ENCODE measurements around the gene DSCAM.

The DSCAM gene

DNA sequence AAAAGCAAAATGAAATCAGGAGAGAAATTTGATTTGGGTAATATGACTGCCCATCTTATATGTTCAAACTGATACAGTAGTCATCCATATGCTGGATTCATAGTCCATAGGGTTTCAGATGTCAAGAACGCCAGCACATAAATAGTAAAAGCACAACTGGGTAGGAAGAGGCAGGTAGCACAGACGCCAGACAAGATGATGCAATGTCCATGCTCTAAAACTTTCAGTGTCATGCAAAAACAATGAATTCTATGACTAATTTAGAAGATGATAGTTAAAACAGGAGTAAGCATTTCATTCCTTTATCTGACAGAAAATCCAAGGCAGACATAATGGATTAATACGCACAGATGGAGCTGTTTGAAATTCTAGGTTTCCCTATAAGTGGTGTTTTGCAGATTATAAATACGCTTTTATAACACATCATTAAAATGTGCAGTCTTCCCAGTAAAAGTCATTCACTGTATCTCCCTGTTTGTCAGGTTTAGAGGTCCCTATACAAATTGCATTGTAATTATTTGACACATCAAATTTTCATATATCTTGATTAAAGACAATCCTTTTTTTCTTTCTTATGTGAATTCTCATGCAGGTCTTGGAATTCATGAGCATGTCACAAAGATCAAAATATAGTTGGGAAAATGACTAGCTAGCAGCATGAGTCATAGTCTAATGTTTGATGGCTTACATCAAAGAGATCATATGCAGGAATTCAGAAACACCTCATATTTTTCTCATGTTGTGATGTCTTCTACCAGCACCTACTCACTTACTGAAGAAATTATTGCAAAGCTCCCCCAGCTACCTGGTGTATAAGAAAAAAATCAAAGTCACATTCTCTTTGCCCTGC is 139.9 kb downstream of the DSCAM start:
- Histone ChIP-seq H3K4me1 (no peaks in the 10 kb centered on the region), H3K4me3 (no peak overlapping the region), H3K9me3 (replicated peaks in 1 of 11) (no peaks in the 10 kb centered on the region), H3K36me3 (no peaks in the 10 kb centered on the region), H3K27ac (no peak overlapping the region), H4K20me1 (no peaks in the 10 kb centered on the region), H3K4me2 (no peak overlapping the region), H3K27me3 (no peaks in the 10 kb centered on the region), H3K9ac (no peak overlapping the region)
- no peak for TF ChIP-seq Cebpa-rat (IDR thresholded peaks at IDR 0.05)

DNA sequence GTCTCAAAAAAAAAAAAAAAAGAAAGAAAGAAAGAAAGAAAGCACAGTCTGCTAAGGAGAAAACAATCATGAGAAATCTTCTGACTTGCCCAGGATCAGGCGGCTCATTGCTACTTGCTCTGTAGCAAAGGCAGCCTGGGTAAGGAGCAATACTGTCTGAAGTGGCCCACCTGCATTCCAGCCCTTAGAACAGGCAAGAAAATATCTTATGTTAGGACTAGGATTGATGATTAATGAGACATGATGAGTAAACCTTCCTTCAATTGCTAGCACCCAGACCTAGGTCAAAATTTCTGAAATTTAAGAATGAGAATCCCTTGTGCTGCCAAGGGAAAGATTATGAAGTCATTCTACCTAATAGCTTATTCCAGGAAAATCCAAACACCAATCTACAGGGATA is 140.8 kb downstream of the DSCAM start:
- H3K4me2 ChIP-seq = no peak overlapping the region
- no peaks in the 10 kb centered on the region for H3K9me3 ChIP-seq (replicated peaks in 1 of 11)
- no peaks in the 10 kb centered on the region for H3K27me3 ChIP-seq
- no peak overlapping the region for H3K9ac ChIP-seq
- no peaks in the 10 kb centered on the region for H3K4me1 ChIP-seq
- no peak overlapping the region for H3K4me3 ChIP-seq
- no peaks in the 10 kb centered on the region for H4K20me1 ChIP-seq
- no peak overlapping the region for H3K27ac ChIP-seq
- H3K36me3 ChIP-seq = no peaks in the 10 kb centered on the region
- TF ChIP-seq Cebpa-rat (IDR thresholded peaks at IDR 0.05) = no peak

DNA sequence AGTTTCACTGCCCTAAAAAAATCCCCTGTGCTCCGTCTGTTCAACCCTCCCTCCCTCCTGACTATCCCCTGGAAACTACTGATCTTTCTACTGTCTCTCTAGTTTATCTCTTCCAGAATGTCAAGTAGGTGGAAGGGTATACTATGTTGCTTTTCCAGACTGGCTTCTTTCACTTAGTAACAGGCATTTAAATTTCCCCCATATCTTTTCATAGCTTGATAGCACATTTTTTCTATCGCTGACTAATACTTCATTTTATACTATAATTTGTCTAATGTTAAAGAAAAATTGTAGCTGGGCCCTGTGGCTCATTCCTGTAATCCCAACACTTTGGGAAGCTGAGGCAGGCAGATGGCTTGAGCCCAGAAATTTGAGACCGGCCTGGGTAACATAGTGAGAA is 142.8 kb downstream of the DSCAM start:
- H3K27me3 ChIP-seq = no peaks in the 10 kb centered on the region
- no peak for TF ChIP-seq Cebpa-rat (IDR thresholded peaks at IDR 0.05)
- no peak overlapping the region for H3K9ac ChIP-seq
- 0 out of 22 replicates have a peak, but pooled peaks cover 0 to 4% (median 0%) of the 10 kb centered on the region in 11 experiments for H3K9me3 ChIP-seq (replicated peaks in 1 of 11)
- H3K4me3 ChIP-seq = no peak overlapping the region
- H4K20me1 ChIP-seq = no peaks in the 10 kb centered on the region
- H3K36me3 ChIP-seq = no peaks in the 10 kb centered on the region
- no peak overlapping the region for H3K4me2 ChIP-seq
- no peaks in the 10 kb centered on the region for H3K4me1 ChIP-seq
- no peak overlapping the region for H3K27ac ChIP-seq

DNA sequence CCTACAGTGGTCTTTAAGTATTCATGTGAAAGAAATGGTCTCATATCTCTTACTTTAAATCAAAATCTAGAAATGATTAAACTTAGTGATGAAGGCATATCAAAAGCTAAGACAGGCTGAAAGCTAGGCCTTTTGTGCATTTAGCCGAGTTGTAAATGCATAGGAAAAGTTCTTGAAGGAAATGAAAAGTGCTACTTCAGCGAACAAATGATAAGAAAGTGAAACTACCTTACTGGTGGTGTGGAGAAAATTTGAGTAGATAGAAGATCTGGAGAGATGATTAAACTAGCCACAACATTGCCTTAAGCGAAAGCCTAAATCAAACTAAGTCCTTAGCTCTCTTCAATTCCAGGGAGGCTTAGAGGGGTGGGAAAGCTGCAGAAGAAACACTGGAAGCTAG is 147.6 kb downstream of the DSCAM start:
- no peak for TF ChIP-seq Cebpa-rat (IDR thresholded peaks at IDR 0.05)
- Histone ChIP-seq H3K4me1 (no peaks in the 10 kb centered on the region), H4K20me1 (no peaks in the 10 kb centered on the region), H3K36me3 (no peaks in the 10 kb centered on the region), H3K27me3 (no peaks in the 10 kb centered on the region), H3K4me2 (no peak overlapping the region), H3K27ac (no peak overlapping the region), H3K4me3 (no peak overlapping the region), H3K9me3 (replicated peaks in 1 of 11) (0 out of 22 replicates have a peak, but pooled peaks cover 0 to 4% (median 0%) of the 10 kb centered on the region in 11 experiments), H3K9ac (no peak overlapping the region)

DNA sequence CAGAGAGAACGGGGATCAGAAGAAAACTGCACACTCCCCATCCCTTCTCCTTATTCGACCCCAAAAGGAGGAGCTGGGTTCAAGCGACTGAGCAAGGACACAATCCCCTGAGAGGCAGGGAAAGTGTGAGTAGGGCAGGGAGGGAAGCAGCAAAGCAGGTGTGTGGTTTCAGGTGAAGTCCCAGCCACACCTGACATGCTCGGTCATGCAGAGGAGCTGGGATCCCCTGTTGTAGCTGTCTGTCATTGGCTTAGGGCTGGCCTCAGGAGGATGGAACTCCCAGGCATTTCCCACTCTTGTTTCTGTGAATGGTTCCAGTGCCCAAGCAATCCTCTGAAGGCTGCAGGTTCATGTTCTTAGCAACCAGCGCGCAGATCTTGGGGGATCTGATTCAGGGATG is 150.7 kb downstream of the DSCAM start:
- no peak overlapping the region for H3K4me2 ChIP-seq
- no peak overlapping the region for H3K27ac ChIP-seq
- no peak for TF ChIP-seq Cebpa-rat (IDR thresholded peaks at IDR 0.05)

DNA sequence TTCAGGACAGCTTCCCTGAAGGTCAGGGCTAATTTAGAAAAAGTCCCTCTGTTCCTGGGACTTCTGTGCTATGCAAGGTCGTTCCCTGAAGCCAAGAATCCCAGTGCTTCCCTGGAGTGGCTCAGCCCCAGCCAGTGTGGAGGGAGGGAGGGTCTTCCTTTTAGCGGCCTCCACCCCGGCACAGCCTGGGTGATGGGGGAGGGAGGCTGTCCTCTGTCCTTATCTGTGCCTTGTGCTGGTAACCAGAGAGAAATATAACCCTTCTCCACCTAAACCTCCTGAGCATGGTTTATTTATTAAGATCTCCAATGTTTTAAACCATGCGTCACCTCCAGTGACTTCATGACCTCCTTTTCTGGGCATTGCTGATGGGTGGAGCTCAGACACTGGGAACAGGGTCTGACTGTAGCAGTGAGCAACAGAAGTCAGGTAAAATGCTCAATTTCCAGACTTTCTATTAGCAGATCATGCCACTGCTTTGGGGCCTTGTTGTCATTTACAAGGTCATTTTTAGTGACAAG is 157.1 kb downstream of the DSCAM start:
- Histone ChIP-seq H3K4me1 (0 out of 20 replicates have a peak, but pooled peaks cover 0 to 3% (median 0%) of the 10 kb centered on the region in 10 experiments), H3K27ac (no peak overlapping the region), H4K20me1 (no peaks in the 10 kb centered on the region), H3K9ac (no peak overlapping the region), H3K36me3 (no peaks in the 10 kb centered on the region), H3K27me3 (no peaks in the 10 kb centered on the region), H3K9me3 (replicated peaks in 1 of 11) (no peaks in the 10 kb centered on the region), H3K4me2 (no peak overlapping the region), H3K4me3 (no peak overlapping the region)
- TF ChIP-seq Cebpa-rat (IDR thresholded peaks at IDR 0.05) = no peak

More for the DNA sequence above, 150.7 kb downstream of the DSCAM start:
- Histone ChIP-seq H4K20me1 (no peaks in the 10 kb centered on the region), H3K4me1 (no peaks in the 10 kb centered on the region), H3K4me3 (no peak overlapping the region), H3K27me3 (no peaks in the 10 kb centered on the region), H3K9ac (no peak overlapping the region), H3K36me3 (no peaks in the 10 kb centered on the region), H3K9me3 (replicated peaks in 1 of 11) (0 out of 22 replicates have a peak, but pooled peaks cover 0 to 4% (median 0%) of the 10 kb centered on the region in 11 experiments)

DNA sequence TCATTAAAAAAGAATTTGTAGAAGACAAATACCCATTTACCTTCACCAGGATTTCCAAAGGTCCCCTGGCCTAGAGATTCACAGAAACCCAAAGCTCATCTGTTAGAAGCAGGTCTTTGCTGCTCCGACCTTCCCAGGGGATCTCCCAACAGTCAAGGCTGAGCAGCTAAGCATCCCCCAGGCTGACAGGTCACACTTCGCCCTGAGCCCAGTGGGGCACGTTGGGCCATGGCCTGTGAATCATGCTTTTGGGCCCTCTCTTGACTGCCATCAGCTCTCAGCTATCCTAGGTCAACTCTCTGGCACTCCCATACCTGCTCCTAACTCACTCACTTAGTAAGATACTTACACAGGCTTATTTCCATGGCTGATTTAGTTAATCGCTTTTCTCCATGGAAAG is 157.7 kb downstream of the DSCAM start:
- Histone ChIP-seq H3K27ac (no peak overlapping the region), H3K36me3 (no peaks in the 10 kb centered on the region), H3K4me1 (0 out of 20 replicates have a peak, but pooled peaks cover 0 to 3% (median 0%) of the 10 kb centered on the region in 10 experiments), H4K20me1 (no peaks in the 10 kb centered on the region), H3K9ac (no peak overlapping the region), H3K9me3 (replicated peaks in 1 of 11) (no peaks in the 10 kb centered on the region), H3K4me3 (no peak overlapping the region), H3K27me3 (no peaks in the 10 kb centered on the region), H3K4me2 (no peak overlapping the region)
- TF ChIP-seq Cebpa-rat (IDR thresholded peaks at IDR 0.05) = no peak

DNA sequence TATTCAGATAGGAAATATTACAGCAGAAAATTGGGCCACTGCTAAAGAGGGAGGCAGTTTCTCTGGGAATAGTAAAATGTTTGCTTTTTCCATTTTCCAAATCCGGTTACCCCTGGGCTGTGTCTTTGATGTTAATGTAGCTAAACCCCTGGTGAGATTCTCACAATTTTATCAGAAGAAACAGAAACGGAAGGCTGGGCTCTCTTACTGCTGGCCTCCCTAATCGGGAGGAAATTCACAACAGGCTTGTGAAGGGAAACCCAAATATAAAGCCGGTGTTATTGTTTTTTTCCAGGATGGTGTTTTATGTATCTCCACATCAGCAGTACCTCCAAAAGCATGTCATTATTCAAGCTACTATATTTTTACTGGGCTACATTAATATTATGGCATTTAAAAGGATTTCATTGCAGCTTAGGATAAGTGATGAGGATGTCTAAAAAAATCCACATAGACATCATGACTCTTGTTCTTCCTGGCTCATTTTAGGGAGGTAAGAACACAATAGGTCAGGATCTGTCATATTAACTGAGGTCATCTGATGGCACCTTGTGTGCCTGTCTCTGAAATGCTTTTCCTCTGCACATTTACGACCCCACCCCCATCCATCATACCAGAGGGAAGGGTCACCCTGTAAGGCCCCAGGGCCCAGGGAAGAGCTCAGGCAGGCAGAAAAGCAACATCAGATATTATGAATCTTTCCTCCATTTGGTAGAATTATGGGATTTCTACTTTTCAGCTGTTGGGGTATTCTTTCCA is 158.7 kb downstream of the DSCAM start:
- Histone ChIP-seq H3K4me1 (0 out of 20 replicates have a peak, but pooled peaks cover 0 to 3% (median 0%) of the 10 kb centered on the region in 10 experiments), H3K9me3 (replicated peaks in 1 of 11) (no peaks in the 10 kb centered on the region), H3K4me2 (no peak overlapping the region), H3K27ac (no peak overlapping the region), H3K9ac (no peak overlapping the region), H3K4me3 (no peak overlapping the region), H3K27me3 (no peaks in the 10 kb centered on the region), H4K20me1 (no peaks in the 10 kb centered on the region), H3K36me3 (no peaks in the 10 kb centered on the region)
- no peak for TF ChIP-seq Cebpa-rat (IDR thresholded peaks at IDR 0.05)

DNA sequence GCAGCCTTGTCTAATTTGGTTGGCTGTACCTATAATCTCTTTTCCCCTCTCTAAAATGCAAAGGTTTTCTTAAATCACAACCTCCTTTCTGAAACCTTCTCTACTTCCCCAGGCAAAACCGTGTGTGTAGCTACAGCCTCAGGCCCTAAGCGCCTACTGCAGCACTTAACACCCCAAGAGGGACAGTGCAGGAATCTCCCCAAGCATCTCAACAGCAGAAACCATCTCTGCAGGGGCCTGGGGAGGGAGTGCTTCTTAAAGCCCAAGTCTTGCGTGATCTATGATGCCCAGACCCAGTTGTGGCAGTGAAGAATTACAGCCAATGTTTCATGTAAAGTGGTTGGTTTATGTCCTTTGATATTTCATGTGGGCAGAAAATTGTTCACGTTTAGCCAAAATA is 159.3 kb downstream of the DSCAM start:
- no peak for TF ChIP-seq Cebpa-rat (IDR thresholded peaks at IDR 0.05)
- 0 out of 20 replicates have a peak, but pooled peaks cover 0 to 3% (median 0%) of the 10 kb centered on the region in 10 experiments for H3K4me1 ChIP-seq
- no peaks in the 10 kb centered on the region for H4K20me1 ChIP-seq
- no peak overlapping the region for H3K4me3 ChIP-seq
- H3K36me3 ChIP-seq = no peaks in the 10 kb centered on the region
- no peak overlapping the region for H3K4me2 ChIP-seq
- no peaks in the 10 kb centered on the region for H3K27me3 ChIP-seq
- H3K9me3 ChIP-seq (replicated peaks in 1 of 11) = no peaks in the 10 kb centered on the region
- no peak overlapping the region for H3K9ac ChIP-seq
- no peak overlapping the region for H3K27ac ChIP-seq

All from BLaER1 treated with 17β-estradiol and CSF1 and Interleukin-3, amounts not matched to agents 10 nM and 100 nM (cell line).